ENCODE data around the gene ARID1A.

ARID1A gene

DNA sequence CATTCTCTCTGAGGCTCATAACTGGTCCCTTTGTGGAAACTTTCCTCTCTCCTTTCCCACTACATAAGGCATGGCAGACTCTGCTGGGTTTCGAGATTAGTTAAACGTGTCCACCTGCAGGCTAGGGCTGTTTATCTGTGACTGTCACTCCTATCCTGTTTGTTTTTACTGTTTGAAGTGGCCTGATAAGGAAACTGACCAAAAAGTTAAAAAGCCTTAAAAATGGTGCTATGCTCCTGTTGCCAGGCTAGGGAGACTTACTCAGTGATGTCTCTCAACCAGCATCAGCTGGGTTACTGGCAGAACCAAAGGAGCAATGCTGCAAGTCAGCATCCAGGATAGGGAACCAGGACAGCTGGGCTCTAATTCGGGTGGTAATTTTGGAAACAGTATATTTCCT is 95.8 kb downstream of the ARID1A start:
- no peak for TF ChIP-seq CEBPB (IDR thresholded peaks at IDR 0.05)
- TF ChIP-seq YY1 (IDR thresholded peaks at IDR 0.05; ENCODE audit: low read depth), result no peak
- no peak for TF ChIP-seq TEAD4 (IDR thresholded peaks at IDR 0.05)
- no peak for TF ChIP-seq TCF12 (IDR thresholded peaks at IDR 0.05; ENCODE audit: low read depth)
- TF ChIP-seq, protein P1, sequence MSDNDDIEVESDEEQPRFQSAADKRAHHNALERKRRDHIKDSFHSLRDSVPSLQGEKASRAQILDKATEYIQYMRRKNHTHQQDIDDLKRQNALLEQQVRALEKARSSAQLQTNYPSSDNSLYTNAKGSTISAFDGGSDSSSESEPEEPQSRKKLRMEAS (IDR thresholded peaks at IDR 0.05), result no peak
- TF ChIP-seq FOXM1 (IDR thresholded peaks at IDR 0.05; ENCODE audit: borderline replicate concordance, low read depth), result no peak
- TF ChIP-seq, protein P2, sequence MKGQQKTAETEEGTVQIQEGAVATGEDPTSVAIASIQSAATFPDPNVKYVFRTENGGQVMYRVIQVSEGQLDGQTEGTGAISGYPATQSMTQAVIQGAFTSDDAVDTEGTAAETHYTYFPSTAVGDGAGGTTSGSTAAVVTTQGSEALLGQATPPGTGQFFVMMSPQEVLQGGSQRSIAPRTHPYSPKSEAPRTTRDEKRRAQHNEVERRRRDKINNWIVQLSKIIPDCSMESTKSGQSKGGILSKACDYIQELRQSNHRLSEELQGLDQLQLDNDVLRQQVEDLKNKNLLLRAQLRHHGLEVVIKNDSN (IDR thresholded peaks at IDR 0.05), result no peak
- no peak for TF ChIP-seq EP300 (IDR thresholded peaks at IDR 0.05; ENCODE audit: borderline replicate concordance)
- TF ChIP-seq ZBTB7A (IDR thresholded peaks at IDR 0.05; ENCODE audit: low read depth), result no peak

DNA sequence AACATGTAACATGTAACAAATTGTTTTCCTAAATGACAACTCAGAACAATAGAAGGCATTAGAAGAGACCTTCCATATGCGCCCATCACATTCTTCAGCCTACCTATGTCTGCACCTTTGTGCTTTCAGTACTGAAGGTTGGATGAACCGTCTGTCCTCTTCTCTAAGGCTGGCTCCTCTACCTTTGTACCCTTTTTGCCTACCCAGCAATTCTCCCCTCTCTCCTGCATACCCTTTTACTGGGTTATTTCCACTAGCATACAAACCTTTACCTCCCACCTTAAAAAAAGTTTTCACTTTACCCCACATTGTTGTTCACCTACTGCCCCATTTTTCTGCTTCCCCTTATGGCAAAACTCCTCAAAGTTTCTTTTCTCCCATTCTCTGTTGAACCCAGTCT is 97.1 kb downstream of the ARID1A start:
- TF ChIP-seq, protein P3, sequence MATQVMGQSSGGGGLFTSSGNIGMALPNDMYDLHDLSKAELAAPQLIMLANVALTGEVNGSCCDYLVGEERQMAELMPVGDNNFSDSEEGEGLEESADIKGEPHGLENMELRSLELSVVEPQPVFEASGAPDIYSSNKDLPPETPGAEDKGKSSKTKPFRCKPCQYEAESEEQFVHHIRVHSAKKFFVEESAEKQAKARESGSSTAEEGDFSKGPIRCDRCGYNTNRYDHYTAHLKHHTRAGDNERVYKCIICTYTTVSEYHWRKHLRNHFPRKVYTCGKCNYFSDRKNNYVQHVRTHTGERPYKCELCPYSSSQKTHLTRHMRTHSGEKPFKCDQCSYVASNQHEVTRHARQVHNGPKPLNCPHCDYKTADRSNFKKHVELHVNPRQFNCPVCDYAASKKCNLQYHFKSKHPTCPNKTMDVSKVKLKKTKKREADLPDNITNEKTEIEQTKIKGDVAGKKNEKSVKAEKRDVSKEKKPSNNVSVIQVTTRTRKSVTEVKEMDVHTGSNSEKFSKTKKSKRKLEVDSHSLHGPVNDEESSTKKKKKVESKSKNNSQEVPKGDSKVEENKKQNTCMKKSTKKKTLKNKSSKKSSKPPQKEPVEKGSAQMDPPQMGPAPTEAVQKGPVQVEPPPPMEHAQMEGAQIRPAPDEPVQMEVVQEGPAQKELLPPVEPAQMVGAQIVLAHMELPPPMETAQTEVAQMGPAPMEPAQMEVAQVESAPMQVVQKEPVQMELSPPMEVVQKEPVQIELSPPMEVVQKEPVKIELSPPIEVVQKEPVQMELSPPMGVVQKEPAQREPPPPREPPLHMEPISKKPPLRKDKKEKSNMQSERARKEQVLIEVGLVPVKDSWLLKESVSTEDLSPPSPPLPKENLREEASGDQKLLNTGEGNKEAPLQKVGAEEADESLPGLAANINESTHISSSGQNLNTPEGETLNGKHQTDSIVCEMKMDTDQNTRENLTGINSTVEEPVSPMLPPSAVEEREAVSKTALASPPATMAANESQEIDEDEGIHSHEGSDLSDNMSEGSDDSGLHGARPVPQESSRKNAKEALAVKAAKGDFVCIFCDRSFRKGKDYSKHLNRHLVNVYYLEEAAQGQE (IDR thresholded peaks at IDR 0.05; ENCODE audit: low read depth), result no peak

DNA sequence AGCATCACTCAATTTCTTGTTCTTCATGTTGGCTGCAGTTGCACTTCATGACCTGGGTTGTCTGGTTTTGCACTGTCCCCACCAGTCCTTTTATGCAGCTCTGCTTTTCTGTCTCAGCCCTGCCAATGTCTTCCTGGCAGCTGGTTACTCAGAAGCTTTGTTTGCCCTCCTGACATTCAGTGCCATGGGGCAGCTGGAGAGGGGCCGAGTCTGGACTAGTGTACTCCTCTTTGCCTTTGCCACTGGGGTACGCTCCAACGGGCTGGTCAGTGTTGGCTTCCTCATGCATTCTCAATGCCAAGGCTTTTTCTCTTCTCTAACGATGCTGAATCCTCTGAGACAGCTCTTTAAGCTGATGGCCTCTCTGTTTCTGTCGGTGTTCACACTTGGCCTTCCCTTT is 98.6 kb downstream of the ARID1A start:
- TF ChIP-seq NFIC (IDR thresholded peaks at IDR 0.05), result no peak
- no peak for TF ChIP-seq TEAD4 (IDR thresholded peaks at IDR 0.05)
- TF ChIP-seq, protein P2 (IDR thresholded peaks at IDR 0.05), result no peak
- no peak for TF ChIP-seq TCF12 (IDR thresholded peaks at IDR 0.05; ENCODE audit: low read depth)
- TF ChIP-seq YY1 (IDR thresholded peaks at IDR 0.05; ENCODE audit: low read depth), result no peak
- no peak for TF ChIP-seq EP300 (IDR thresholded peaks at IDR 0.05; ENCODE audit: borderline replicate concordance)
- TF ChIP-seq FOXM1 (IDR thresholded peaks at IDR 0.05; ENCODE audit: borderline replicate concordance, low read depth), result no peak
- TF ChIP-seq EGR1 (IDR thresholded peaks at IDR 0.05), result no peak
- TF ChIP-seq TAF1 (IDR thresholded peaks at IDR 0.05; ENCODE audit: low read depth), result no peak
- TF ChIP-seq, protein P3 (IDR thresholded peaks at IDR 0.05; ENCODE audit: low read depth), result no peak
- TF ChIP-seq CREB1 (IDR thresholded peaks at IDR 0.05; ENCODE audit: low read depth), result no peak
- no peak for TF ChIP-seq ZBTB7A (IDR thresholded peaks at IDR 0.05; ENCODE audit: low read depth)
- TF ChIP-seq, protein P1 (IDR thresholded peaks at IDR 0.05), result no peak
- no peak for TF ChIP-seq CEBPB (IDR thresholded peaks at IDR 0.05)
- no peak for TF ChIP-seq RAD21 (IDR thresholded peaks at IDR 0.05; ENCODE audit: low read depth)

DNA sequence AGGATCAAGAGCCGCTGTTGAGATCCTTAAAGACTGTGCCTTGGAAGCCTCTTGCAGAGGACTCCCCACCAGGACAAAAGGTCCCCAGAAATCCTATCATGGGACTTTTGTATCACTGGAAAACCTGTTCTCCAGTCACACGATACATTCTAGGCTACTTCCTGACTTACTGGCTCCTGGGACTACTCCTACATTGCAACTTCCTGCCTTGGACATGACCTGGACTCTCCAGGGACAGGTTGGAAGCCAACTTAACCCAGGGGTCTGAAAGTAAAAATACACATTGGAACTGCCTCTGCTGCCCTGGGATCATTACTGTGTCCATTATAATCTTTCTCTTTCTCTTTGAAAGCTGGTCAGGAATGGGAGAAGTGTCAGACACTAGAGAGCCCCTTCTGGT is 101.8 kb downstream of the ARID1A start:
- no peak for TF ChIP-seq EP300 (IDR thresholded peaks at IDR 0.05; ENCODE audit: borderline replicate concordance)
- TF ChIP-seq ZBTB7A (IDR thresholded peaks at IDR 0.05; ENCODE audit: low read depth), result no peak
- TF ChIP-seq TEAD4 (IDR thresholded peaks at IDR 0.05), result no peak
- no peak for TF ChIP-seq CREB1 (IDR thresholded peaks at IDR 0.05; ENCODE audit: low read depth)
- TF ChIP-seq TAF1 (IDR thresholded peaks at IDR 0.05; ENCODE audit: low read depth), result no peak
- no peak for TF ChIP-seq YY1 (IDR thresholded peaks at IDR 0.05; ENCODE audit: low read depth)

DNA sequence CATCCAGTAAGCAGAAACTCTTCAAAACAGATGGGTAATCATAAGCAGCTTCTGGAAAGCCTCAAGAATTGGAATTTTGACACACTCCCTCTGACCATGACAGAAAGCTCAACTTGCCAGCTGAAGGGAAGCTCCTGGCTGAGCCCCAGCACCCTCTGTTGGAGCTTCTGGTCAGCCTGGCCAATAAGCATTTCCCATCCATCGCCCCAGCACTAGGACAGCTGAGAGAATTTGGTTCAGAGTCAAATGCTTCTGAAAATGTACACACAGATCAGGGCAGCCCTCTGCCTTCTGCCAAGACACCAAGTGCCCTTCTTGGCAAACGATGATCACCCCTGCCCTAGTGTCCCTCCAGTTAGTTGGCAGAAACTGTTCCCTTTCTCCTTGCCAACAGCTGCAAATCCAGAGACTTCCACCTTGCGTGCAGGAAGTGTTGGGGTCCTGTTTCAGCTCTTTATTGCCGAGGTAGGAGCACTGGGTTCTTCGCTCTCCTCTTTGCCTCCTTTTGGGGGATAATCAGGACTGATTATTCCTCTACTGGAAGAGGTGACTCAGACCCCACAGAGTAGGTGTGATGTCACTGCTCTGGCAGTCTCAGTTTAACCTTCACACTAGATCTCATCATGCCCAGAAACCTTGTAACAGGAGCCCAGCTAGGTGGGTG is 103.8 kb downstream of the ARID1A start:
- TF ChIP-seq RAD21 (IDR thresholded peaks at IDR 0.05; ENCODE audit: low read depth), result 0 out of 2 replicates have a peak, but pooled peaks have one; percentile 11
- TF ChIP-seq, protein P1 (IDR thresholded peaks at IDR 0.05), result 0 out of 2 replicates have a peak, but pooled peaks have one; percentile 16
- TF ChIP-seq, protein P2 (IDR thresholded peaks at IDR 0.05), result no peak

DNA sequence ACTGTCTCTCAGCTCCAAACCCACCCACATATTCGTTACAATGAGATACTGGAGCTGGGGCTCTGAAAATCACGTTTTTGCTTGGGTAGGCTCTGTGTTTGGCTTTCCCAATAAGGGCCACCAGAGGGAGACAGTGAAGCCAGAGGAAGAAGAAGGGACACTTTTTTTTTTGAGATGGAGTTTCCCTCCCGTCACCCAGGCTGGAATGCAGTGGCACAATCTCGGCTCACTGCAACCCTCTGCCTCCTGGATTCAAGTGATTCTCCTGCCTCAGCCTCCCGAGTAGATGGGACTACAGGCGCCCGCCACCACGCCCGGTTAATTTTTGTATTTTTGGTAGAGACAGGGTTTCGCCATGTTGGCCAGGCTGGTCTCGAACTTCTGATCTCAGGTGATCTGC is 114.3 kb downstream of the ARID1A start:
- TF ChIP-seq RAD21 (IDR thresholded peaks at IDR 0.05; ENCODE audit: low read depth), result peak; percentile 75
- TF ChIP-seq TEAD4 (IDR thresholded peaks at IDR 0.05), result peak; percentile 43; the same call in 1 of the 2 replicates
- TF ChIP-seq TCF12 (IDR thresholded peaks at IDR 0.05; ENCODE audit: low read depth), result 0 out of 2 replicates have a peak, but pooled peaks have one; percentile 16

All from Ishikawa (cell line).